Activated effector memory CD4-positive, alpha-beta T cell treated with Interleukin-2 at 50 U/mL for 16 hours (primary cell): ENCODE measurements around the gene KRTAP3-2.
"Not testable (repeated sequence)": the region's sequence is repeated elsewhere in the genome, so short reads cannot be mapped to it uniquely, and the experiment has no call there.

Experiments
- DNase-seq: peaks from one replicate; pipeline ENCODE4 v3.0.0-alpha.2; 2020

Gene KRTAP3-2

GRCh38 chr17:40999563-40999962 lies at the start of gene KRTAP3-2:
KRTAP3-2 (minus strand) TSS chr17:40999906; CDS start chr17:40999853, 53 bp downstream.
- not testable (repeated sequence) for DNase-seq

GRCh38 chr17:41049110-41049509 lies 49.4 kb upstream of the KRTAP3-2 start:
- no peak for DNase-seq

- DNase-seq: no peak
Observed at GRCh38 chr17:41048441-41048840, 48.7 kb upstream of the KRTAP3-2 start.

GRCh38 chr17:41046735-41047465 lies 47.2 kb upstream of the KRTAP3-2 start, which contains the start of gene KRTAP2-1:
KRTAP2-1 (minus strand) TSS chr17:41047316; CDS start chr17:41047267, 49 bp downstream.
- DNase-seq: not testable (repeated sequence)

- DNase-seq: no peak
Observed at GRCh38 chr17:41042953-41043352, 43.2 kb upstream of the KRTAP3-2 start.

- DNase-seq: not testable (repeated sequence)
Observed at GRCh38 chr17:41040783-41041571, 41.3 kb upstream of the KRTAP3-2 start, which contains the start of gene KRTAP1-1. KRTAP1-1 (minus strand) TSS chr17:41041450; CDS start chr17:41041397, 53 bp downstream.

- DNase-seq: no peak
Observed at GRCh38 chr17:41037853-41038350, 38.2 kb upstream of the KRTAP3-2 start.

- not testable (repeated sequence) for DNase-seq
Observed at GRCh38 chr17:41034346-41034935, 34.7 kb upstream of the KRTAP3-2 start, which contains the start of gene KRTAP1-3. KRTAP1-3 (minus strand) TSS chr17:41034874; CDS start chr17:41034821, 53 bp downstream.

- no peak for DNase-seq
Observed at GRCh38 chr17:41029633-41030245, 30.0 kb upstream of the KRTAP3-2 start, which contains the start of gene KRTAP1-4. KRTAP1-4 (minus strand) TSS chr17:41030195; CDS start chr17:41030078, 117 bp downstream.

- no peak for DNase-seq
Observed at GRCh38 chr17:41026715-41027471, 27.2 kb upstream of the KRTAP3-2 start, which contains the start of gene KRTAP1-5. KRTAP1-5 (minus strand) TSS chr17:41027208; CDS start chr17:41027155, 53 bp downstream.

GRCh38 chr17:41024697-41025096 lies 25.0 kb upstream of the KRTAP3-2 start:
- no peak for DNase-seq

- no peak for DNase-seq
Observed at GRCh38 chr17:41020336-41020735, 20.6 kb upstream of the KRTAP3-2 start.

GRCh38 chr17:41019415-41019814 lies 19.7 kb upstream of the KRTAP3-2 start:
- no peak for DNase-seq

- no peak for DNase-seq
Observed at GRCh38 chr17:41018541-41018940, 18.8 kb upstream of the KRTAP3-2 start.

GRCh38 chr17:41016578-41017215 lies 17.0 kb upstream of the KRTAP3-2 start:
- no peak for DNase-seq

GRCh38 chr17:41015454-41015853 lies 15.7 kb upstream of the KRTAP3-2 start:
- no peak for DNase-seq

- DNase-seq: no peak
Observed at GRCh38 chr17:41013606-41014005, 13.9 kb upstream of the KRTAP3-2 start.

- no peak for DNase-seq
Observed at GRCh38 chr17:41013181-41013580, 13.5 kb upstream of the KRTAP3-2 start.

GRCh38 chr17:41012326-41013120 lies 12.8 kb upstream of the KRTAP3-2 start:
- no peak for DNase-seq

- no peak for DNase-seq
Observed at GRCh38 chr17:41010441-41010840, 10.7 kb upstream of the KRTAP3-2 start.
